H7 (cell line): ENCODE results near the gene HDLBP. TPM values are rescaled to one million over a fixed set of nuclear protein-coding genes. Genes with fewer than 3 reads are reported as not detected.
A peak's percentile ranks its signal among the peaks of the same experiment; 100 is the strongest.

Experiments used
- DNase-seq: peaks from one replicate; pipeline ENCODE4 v3.0.0; 2012
- H3K27me3 ChIP-seq: 2 replicates; pipeline ENCODE4 v1.6.0; 2011; ENCODE audit warnings: mild to moderate bottlenecking, low read length; ENCODE audit not compliant: control insufficient read depth, insufficient read depth
- H3K36me3 ChIP-seq: replicated peaks from 2 replicates; pipeline ENCODE4 v1.5.1; 2011; ENCODE audit warnings: low read length; ENCODE audit not compliant: control insufficient read depth, insufficient read depth
- H3K4me3 ChIP-seq: 2 replicates; pipeline ENCODE4 v1.5.1; 2011; ENCODE audit warnings: low read depth, mild to moderate bottlenecking, control low read depth, low read length, moderate library complexity; ENCODE audit not compliant: insufficient read depth
- total RNA-seq: library from RNA; depleted of rRNA; stranded (reverse); fragments of >200 nt; shearing (Covaris generic); gene quantifications from 2 replicates; pipeline ENCODE4 v1.2.3, GENCODE V29; 2014

Gene HDLBP
- total RNA-seq, 1 experiment from 2014 or later, result 362 TPM

- H3K36me3 ChIP-seq, result peaks cover 66% of the 10 kb centered on the region
- no peak overlapping the region for H3K4me3 ChIP-seq
- DNase-seq, result no peak
- no peaks in the 10 kb centered on the region for H3K27me3 ChIP-seq
These were observed 82.5 kb downstream of the HDLBP start for GRCh38 chr2:241232736-241233575.

DNA sequence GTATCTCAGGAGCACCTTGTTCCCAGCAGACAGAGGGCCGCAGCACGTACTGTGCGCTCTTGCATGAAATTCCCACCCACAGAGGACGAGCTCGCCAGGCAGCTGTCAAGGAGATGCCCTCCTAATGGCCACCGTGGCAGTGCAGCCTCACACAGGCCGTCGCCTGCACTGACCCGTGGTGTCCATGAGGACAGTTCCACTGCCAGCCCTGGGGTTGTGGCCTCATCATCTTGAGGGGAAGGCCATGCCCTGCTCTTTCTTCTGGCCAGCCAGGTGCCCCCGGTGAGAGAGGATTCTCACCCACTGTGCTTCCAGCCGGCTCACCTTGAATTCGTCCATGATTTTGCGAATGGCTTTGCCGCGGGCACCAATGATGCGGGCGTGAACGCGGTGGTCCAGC lies 85.0 kb downstream of the HDLBP start:
- peaks cover 46% of the 10 kb centered on the region for H3K36me3 ChIP-seq
- no peak overlapping the region for H3K4me3 ChIP-seq
- no peaks in the 10 kb centered on the region for H3K27me3 ChIP-seq
- DNase-seq, result no peak

DNA sequence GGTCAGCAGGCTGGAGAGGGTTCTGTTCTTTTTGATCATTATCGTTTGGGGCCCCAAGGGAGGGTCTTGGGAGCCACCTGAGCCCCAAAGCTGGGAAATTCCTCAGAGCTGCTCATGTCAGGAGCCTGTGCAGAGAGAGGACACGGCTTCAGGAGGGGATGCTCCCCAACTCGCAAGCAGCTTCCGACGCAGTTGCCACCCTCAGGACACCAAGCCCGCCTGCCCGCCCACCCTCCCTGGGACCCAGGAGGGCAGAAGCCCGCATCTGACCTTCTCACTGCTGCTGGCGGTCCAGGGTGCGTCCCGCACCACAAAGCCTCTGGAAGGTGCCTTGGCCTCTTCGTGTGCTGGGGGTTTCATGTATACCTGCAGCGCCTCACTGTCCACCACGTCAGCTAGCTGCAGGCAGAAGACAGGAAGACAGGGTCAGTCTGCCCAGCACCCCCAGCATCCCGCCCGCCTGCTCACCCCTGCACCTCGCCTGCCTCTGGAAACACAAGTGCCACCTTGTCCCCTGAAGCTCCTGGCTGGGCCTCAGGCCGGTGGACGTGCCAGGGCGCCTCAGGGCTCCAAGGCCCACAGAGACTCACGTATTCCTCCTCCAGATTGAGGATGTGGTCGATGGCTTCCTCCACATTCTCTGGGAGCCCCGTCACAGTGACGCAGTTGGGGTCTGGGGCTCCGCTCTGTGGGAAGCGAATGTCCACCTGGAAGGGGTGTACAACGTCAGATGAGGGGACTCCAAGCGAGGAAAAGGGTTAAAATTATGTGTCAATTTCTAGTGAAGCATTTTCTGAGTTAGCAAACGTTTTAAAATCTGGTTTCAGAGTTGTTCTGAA lies 85.7 kb downstream of the HDLBP start:
- peak; percentile 34 for DNase-seq
- no peak overlapping the region for H3K4me3 ChIP-seq
- H3K36me3 ChIP-seq, result peaks cover 40% of the 10 kb centered on the region
- H3K27me3 ChIP-seq, result no peaks in the 10 kb centered on the region

- DNase-seq, result peak; percentile 35
- H3K27me3 ChIP-seq, result no peaks in the 10 kb centered on the region
- peaks cover 33% of the 10 kb centered on the region for H3K36me3 ChIP-seq
- H3K4me3 ChIP-seq, result no peak overlapping the region
These were observed 86.5 kb downstream of the HDLBP start for GRCh38 chr2:241228860-241229516.

GRCh38 chr2:241228081-241228859 lies 87.2 kb downstream of the HDLBP start:
- no peak overlapping the region for H3K4me3 ChIP-seq
- peaks cover 26% of the 10 kb centered on the region for H3K36me3 ChIP-seq
- H3K27me3 ChIP-seq, result no peaks in the 10 kb centered on the region
- peak; percentile 45 for DNase-seq

DNA sequence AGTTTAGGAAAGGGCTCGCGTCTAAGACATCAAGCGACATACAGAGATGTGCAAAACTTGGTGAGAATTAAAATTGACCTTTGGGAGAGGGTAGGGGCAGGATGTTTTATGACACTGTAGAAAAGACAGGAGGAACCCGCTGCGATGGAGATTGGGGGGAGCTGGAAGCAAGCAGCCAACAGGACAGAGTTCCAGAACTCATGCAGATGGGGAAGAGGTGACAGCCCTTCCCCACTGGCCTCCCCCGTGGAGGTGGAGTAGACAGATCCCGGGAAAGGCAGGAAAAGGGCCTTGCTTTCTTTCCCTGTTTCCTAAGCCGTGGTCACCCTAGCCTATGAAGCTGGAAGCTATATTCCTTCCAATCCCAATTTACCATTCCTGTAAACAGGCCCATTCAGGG lies 87.9 kb downstream of the HDLBP start:
- peak; percentile 41 for DNase-seq
- Histone ChIP-seq H3K4me3 (no peak overlapping the region), H3K27me3 (no peaks in the 10 kb centered on the region), H3K36me3 (peaks cover 22% of the 10 kb centered on the region)

DNA sequence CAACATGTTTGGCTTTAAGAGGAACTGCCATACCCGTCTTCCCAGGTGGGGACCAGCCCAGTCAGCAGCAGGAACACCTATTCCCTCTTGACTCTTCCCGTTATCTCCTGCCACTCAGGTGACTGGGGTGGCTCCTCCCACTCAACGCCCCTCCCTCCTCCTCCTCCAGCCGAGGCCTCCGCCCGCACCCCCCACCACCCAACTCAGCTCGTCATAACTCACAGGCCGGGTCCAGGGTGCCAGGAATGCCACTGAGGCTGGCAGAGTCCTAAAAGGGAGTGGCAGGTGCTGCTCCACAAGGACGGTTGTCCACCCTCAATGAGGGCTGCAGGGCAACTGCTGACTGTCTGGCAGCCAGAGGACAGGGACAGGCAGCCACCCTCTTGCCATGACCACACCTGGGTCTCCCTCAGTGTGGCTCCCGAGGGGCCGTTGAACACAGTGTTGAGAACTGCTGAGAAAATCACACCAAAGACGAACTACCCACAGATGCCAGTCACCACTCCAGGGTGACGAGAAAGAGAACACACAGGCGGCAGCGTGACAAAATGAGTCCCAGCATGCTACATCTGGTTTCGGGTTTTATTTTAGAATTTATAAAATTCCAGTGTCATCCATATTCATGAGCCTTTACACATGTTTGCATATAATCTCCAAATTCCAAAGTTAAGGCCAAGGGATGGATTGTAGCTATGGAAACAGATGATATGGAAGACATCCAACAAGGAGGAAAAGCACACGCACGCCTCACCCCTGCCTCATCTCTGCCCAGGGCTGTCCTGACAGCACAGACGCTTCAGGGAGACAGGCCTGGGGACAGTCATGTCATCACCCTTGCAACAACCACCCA lies 88.5 kb downstream of the HDLBP start:
- Histone ChIP-seq H3K36me3 (peaks cover 22% of the 10 kb centered on the region), H3K4me3 (no peak overlapping the region), H3K27me3 (no peaks in the 10 kb centered on the region)
- DNase-seq, result peak; percentile 86

GRCh38 chr2:241225983-241226382 lies 89.5 kb downstream of the HDLBP start:
- DNase-seq, result peak; percentile 36
- Histone ChIP-seq H3K4me3 (no peak overlapping the region), H3K36me3 (peaks cover 18% of the 10 kb centered on the region), H3K27me3 (no peaks in the 10 kb centered on the region)

GRCh38 chr2:241225545-241225944 lies 89.9 kb downstream of the HDLBP start:
- DNase-seq, result peak; percentile 38
- Histone ChIP-seq H3K4me3 (no peak overlapping the region), H3K27me3 (no peaks in the 10 kb centered on the region), H3K36me3 (peaks cover 16% of the 10 kb centered on the region)

DNA sequence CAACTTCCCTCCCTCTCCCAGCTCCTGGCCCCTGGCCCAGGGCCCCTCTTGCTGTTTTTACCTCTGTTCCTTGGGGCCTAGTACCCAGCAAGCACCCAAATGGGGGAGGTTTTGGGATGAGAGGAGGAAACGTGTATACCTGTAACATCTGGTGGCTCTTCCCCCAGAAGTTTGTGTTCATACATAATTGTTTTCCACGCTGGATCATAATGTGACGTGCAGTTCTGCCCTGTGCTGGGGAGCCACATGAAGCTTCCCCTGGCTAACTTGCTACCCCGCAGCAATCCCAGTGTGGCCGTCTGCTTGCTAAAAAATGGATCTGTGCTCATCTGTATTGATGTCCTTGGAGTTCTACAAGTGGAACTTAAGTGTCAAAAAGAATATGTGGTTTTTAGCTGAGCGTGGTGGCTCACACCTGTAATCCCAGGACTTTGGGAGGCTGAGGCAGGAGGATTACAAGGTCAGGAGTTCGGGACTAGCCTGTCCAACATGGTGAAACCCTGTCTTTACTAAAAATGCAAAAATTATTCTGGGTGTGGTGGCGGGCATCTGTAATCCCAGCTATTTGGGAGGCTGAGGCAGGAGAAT lies 90.5 kb downstream of the HDLBP start:
- no peaks in the 10 kb centered on the region for H3K27me3 ChIP-seq
- H3K4me3 ChIP-seq, result no peak overlapping the region
- DNase-seq, result no peak
- H3K36me3 ChIP-seq, result peaks cover 11% of the 10 kb centered on the region

DNA sequence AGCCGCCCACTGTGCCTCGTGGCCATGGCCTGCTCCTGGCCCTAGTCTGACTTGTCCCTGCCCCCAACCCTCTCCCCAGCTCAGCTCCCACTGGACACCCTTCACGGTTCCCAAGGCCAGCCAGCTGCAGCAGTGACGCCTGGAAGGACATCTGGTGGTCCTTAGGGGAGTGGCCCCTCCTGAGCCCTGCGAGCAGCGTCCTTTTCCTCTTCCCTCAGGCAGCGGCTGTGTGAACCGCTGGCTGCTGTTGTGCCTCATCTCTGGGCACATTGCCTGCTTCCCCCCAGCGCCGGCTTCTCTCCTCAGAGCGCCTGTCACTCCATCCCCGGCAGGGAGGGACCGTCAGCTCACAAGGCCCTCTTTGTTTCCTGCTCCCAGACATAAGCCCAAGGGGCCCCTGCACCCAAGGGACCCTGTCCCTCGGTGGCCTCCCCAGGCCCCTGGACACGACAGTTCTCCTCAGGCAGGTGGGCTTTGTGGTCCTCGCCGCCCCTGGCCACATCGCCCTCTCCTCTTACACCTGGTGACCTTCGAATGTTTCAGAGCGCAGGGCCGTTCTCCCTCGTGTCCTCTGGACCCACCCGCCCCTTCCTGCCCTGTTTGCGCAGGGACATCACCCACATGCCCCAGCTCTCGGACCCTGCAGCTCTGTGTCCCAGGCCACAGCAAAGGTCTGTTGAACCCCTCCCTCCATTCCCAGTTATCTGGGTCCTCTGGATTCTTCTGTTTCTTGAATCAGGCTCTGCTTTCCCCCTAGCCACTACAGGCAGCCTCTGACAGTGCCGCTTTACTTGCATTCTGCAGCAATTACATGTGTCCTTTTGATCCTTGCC lies 91.2 kb downstream of the HDLBP start:
- DNase-seq, result peak; percentile 71
- Histone ChIP-seq H3K4me3 (no peak overlapping the region), H3K27me3 (no peaks in the 10 kb centered on the region), H3K36me3 (peaks cover 11% of the 10 kb centered on the region)

- Histone ChIP-seq H3K36me3 (peaks cover 4% of the 10 kb centered on the region), H3K27me3 (no peaks in the 10 kb centered on the region), H3K4me3 (no peak overlapping the region)
- DNase-seq, result no peak
These were observed 92.1 kb downstream of the HDLBP start for GRCh38 chr2:241223211-241224017.
